ENCODE data around the gene TSFM. TPM values are rescaled to one million over a fixed set of nuclear protein-coding genes. Genes with fewer than 3 reads are reported as not detected.

The TSFM gene
- total and polyA plus RNA-seq, 4 donors: 14.6 to 60.5 (median 38.2) TPM

DNA sequence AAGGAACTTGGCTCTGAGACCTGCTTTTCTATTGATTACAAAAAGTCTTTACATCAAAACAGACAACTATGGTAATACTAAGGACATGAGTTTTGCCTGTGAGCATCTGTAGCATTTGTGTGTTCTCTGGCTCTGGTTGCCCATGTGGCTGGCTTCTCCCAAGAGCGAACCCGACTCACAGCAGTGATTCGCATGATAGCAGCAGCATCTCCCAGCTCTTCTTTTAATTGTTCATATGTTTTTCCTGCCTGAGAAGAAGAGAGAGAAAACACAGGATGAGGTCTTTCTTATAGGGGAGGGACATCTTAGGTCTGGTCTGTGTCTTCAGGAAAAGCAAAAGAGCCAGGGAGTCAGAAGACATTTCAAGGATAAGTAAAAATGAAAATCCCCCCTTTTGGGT, 18.4 kb downstream of the TSFM start:
- Histone ChIP-seq H3K27ac (ENCODE audit: low read depth in 1 of 2, low read length in 2 of 2) (no peak overlapping the region), H3K4me3 (ENCODE audit: low read depth in 1 of 3, low read length in 3 of 3) (no peak overlapping the region), H3K4me1 (ENCODE audit: control insufficient read depth in 4 of 4, insufficient read depth in 4 of 4, low read length in 3 of 4) (no peaks in the 10 kb centered on the region), H3K36me3 (ENCODE audit: control insufficient read depth in 4 of 4, insufficient read depth in 3 of 4, low read depth in 1 of 4, low read length in 3 of 4) (peaks cover 7 to 57% (median 38%) of the 10 kb centered on the region in 4 donors), H3K9ac (ENCODE audit: low read depth in 1 of 2, low read length in 2 of 2) (no peak overlapping the region), H3K9me3 (ENCODE audit: control insufficient read depth in 4 of 4, low read length in 3 of 4) (no peaks in the 10 kb centered on the region), H3K27me3 (ENCODE audit: control insufficient read depth in 4 of 4, insufficient read depth in 4 of 4, low read length in 3 of 4) (no peaks in the 10 kb centered on the region)
- WGBS: 96% methylated on average over 3 of the region's 3 CpGs
- TF ChIP-seq, protein P1, sequence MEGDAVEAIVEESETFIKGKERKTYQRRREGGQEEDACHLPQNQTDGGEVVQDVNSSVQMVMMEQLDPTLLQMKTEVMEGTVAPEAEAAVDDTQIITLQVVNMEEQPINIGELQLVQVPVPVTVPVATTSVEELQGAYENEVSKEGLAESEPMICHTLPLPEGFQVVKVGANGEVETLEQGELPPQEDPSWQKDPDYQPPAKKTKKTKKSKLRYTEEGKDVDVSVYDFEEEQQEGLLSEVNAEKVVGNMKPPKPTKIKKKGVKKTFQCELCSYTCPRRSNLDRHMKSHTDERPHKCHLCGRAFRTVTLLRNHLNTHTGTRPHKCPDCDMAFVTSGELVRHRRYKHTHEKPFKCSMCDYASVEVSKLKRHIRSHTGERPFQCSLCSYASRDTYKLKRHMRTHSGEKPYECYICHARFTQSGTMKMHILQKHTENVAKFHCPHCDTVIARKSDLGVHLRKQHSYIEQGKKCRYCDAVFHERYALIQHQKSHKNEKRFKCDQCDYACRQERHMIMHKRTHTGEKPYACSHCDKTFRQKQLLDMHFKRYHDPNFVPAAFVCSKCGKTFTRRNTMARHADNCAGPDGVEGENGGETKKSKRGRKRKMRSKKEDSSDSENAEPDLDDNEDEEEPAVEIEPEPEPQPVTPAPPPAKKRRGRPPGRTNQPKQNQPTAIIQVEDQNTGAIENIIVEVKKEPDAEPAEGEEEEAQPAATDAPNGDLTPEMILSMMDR (IDR thresholded peaks at IDR 0.05; ENCODE audit: low read depth, low read length, missing input control): no peak
- TF ChIP-seq SP1 (IDR thresholded peaks at IDR 0.05) (no peak), RXRA (IDR thresholded peaks at IDR 0.05) (no peak), GABPA (IDR thresholded peaks at IDR 0.05 in 1 of 2, conservative IDR thresholded peaks at IDR 0.05 in 1 of 2) (no peak), NR2F2 (IDR thresholded peaks at IDR 0.05) (no peak), HNF4G (IDR thresholded peaks at IDR 0.05) (no peak), FOXA2 (IDR thresholded peaks at IDR 0.05) (no peak), EGR1 (IDR thresholded peaks at IDR 0.05; ENCODE audit: low read depth in 2 of 2) (no peak), TAF1 (conservative IDR thresholded peaks at IDR 0.05) (no peak)
- TF ChIP-seq, protein P2, sequence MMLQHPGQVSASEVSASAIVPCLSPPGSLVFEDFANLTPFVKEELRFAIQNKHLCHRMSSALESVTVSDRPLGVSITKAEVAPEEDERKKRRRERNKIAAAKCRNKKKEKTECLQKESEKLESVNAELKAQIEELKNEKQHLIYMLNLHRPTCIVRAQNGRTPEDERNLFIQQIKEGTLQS (IDR thresholded peaks at IDR 0.05): no peak
- TF ChIP-seq, protein P3, sequence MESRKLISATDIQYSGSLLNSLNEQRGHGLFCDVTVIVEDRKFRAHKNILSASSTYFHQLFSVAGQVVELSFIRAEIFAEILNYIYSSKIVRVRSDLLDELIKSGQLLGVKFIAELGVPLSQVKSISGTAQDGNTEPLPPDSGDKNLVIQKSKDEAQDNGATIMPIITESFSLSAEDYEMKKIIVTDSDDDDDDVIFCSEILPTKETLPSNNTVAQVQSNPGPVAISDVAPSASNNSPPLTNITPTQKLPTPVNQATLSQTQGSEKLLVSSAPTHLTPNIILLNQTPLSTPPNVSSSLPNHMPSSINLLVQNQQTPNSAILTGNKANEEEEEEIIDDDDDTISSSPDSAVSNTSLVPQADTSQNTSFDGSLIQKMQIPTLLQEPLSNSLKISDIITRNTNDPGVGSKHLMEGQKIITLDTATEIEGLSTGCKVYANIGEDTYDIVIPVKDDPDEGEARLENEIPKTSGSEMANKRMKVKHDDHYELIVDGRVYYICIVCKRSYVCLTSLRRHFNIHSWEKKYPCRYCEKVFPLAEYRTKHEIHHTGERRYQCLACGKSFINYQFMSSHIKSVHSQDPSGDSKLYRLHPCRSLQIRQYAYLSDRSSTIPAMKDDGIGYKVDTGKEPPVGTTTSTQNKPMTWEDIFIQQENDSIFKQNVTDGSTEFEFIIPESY (IDR thresholded peaks at IDR 0.05): no peak
- TF ChIP-seq, protein P4, sequence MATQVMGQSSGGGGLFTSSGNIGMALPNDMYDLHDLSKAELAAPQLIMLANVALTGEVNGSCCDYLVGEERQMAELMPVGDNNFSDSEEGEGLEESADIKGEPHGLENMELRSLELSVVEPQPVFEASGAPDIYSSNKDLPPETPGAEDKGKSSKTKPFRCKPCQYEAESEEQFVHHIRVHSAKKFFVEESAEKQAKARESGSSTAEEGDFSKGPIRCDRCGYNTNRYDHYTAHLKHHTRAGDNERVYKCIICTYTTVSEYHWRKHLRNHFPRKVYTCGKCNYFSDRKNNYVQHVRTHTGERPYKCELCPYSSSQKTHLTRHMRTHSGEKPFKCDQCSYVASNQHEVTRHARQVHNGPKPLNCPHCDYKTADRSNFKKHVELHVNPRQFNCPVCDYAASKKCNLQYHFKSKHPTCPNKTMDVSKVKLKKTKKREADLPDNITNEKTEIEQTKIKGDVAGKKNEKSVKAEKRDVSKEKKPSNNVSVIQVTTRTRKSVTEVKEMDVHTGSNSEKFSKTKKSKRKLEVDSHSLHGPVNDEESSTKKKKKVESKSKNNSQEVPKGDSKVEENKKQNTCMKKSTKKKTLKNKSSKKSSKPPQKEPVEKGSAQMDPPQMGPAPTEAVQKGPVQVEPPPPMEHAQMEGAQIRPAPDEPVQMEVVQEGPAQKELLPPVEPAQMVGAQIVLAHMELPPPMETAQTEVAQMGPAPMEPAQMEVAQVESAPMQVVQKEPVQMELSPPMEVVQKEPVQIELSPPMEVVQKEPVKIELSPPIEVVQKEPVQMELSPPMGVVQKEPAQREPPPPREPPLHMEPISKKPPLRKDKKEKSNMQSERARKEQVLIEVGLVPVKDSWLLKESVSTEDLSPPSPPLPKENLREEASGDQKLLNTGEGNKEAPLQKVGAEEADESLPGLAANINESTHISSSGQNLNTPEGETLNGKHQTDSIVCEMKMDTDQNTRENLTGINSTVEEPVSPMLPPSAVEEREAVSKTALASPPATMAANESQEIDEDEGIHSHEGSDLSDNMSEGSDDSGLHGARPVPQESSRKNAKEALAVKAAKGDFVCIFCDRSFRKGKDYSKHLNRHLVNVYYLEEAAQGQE (IDR thresholded peaks at IDR 0.05): no peak
- no peak for DNase-seq (ENCODE audit: low spot score)

DNA sequence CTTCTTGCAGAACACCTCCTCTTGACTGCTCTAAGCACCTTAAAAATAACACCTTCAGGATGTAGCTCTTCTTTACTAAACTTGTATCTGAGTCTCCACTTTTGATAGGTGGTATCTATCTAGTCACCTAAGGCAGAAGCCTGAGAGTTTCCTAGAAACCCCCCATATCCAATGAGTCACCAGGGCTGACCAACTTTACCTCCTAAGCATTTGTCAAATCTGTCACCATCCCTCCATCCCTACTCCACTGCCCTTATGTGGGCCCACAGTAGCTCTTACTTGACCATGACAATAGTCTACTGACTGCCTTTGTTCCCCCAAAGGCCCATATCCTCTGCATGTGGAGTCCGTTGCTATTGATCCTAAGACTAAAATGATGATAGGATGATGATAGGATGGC, 20.0 kb downstream of the TSFM start:
- DNase-seq (ENCODE audit: low spot score): no peak
- no peak overlapping the region for H3K9ac ChIP-seq (ENCODE audit: low read depth in 1 of 2, low read length in 2 of 2)
- WGBS: 97% methylated on average over 1 of the region's 1 CpG
- no peak overlapping the region for H3K4me3 ChIP-seq (ENCODE audit: low read depth in 1 of 3, low read length in 3 of 3)
- H3K9me3 ChIP-seq (ENCODE audit: control insufficient read depth in 4 of 4, low read length in 3 of 4): no peaks in the 10 kb centered on the region
- H3K36me3 ChIP-seq (ENCODE audit: control insufficient read depth in 4 of 4, insufficient read depth in 3 of 4, low read depth in 1 of 4, low read length in 3 of 4): peaks cover 7 to 57% (median 39%) of the 10 kb centered on the region in 4 donors
- no peaks in the 10 kb centered on the region for H3K27me3 ChIP-seq (ENCODE audit: control insufficient read depth in 4 of 4, insufficient read depth in 4 of 4, low read length in 3 of 4)
- TF ChIP-seq SP1 (IDR thresholded peaks at IDR 0.05): no peak
- no peak for TF ChIP-seq RXRA (IDR thresholded peaks at IDR 0.05)
- no peak for TF ChIP-seq HNF4A (conservative IDR thresholded peaks at IDR 0.05)
- no peak for TF ChIP-seq FOXA1 (IDR thresholded peaks at IDR 0.05)
- no peak for TF ChIP-seq FOXA2 (IDR thresholded peaks at IDR 0.05)
- no peak for TF ChIP-seq JUND (IDR thresholded peaks at IDR 0.05)
- TF ChIP-seq, protein P1 (IDR thresholded peaks at IDR 0.05; ENCODE audit: low read depth, low read length, missing input control): no peak
- no peak for TF ChIP-seq NR2F2 (IDR thresholded peaks at IDR 0.05)
- no peak for TF ChIP-seq RAD21 (IDR thresholded peaks at IDR 0.05)
- no peaks in the 10 kb centered on the region for H3K4me1 ChIP-seq (ENCODE audit: control insufficient read depth in 4 of 4, insufficient read depth in 4 of 4, low read length in 3 of 4)
- H3K27ac ChIP-seq (ENCODE audit: low read depth in 1 of 2, low read length in 2 of 2): no peak overlapping the region

Data from liver (tissue), 9 donors.